HCT116 (cell line): ENCODE data around the gene SH3BGRL3. TPM values are rescaled to one million over a fixed set of nuclear protein-coding genes. Genes with fewer than 3 reads are reported as not detected.

Experiments
- ATAC-seq: fragments of 200-7000 bp; cut with Tn5 transposase; 2 replicates; pipeline ENCODE4 v1.9.1; 2020; ENCODE audit warnings: mild to moderate bottlenecking, moderate library complexity
- BruUV-seq: library from RNA; stranded (reverse); fragments of 400-500 nt; replicated peaks from 2 replicates; lab custom pipeline; 2021; lab: Mats Ljungman, UMichigan
- CTCF ChIA-PET: fragments of 300-600 bp; sonication (Branson Sonifier 250); formaldehyde crosslinking; loops from one replicate; lab custom pipeline; 2021; ENCODE audit warnings: antibody characterized with exemption; lab: Charles Lee
- POLR2A ChIA-PET: fragments of 300-600, 350-600 bp; sonication (Branson Sonifier 250); formaldehyde crosslinking; loops from one replicate; lab custom pipeline; 2021; ENCODE audit warnings: antibody characterized with exemption; lab: Charles Lee
- RAD21 ChIA-PET, 2 experiments: fragments of 300-600 bp; sonication (Branson Sonifier 250); formaldehyde crosslinking; loops; one replicate each; lab custom pipeline; 2023; ENCODE audit warnings: low total read pairs in 2 of 2; ENCODE audit not compliant: uncharacterized antibody in 2 of 2, unreplicated experiment in 2 of 2, low non-redundant PET in 1 of 2; lab: Charles Lee
- DNase-seq: peaks from one replicate; pipeline ENCODE4 v3.0.0-alpha.2; 2010; ENCODE audit warnings: low read depth, low spot score
- H2AFZ ChIP-seq: fragments of 200-600 bp; shearing (Covaris generic), sonication (generic); 2 replicates; pipeline ENCODE4 v1.6.1; 2017; ENCODE audit warnings: low read depth, mixed run types, mixed read lengths, antibody characterized with exemption, low read length; ENCODE audit not compliant: poor library complexity, severe bottlenecking
- H3K27ac ChIP-seq: 2 replicates; pipeline ENCODE4 v1.5.1; 2012; ENCODE audit warnings: low read depth, low read length
- H3K27me3 ChIP-seq: fragments of 200-600 bp; sonication (generic); 2 replicates; pipeline ENCODE4 v1.6.1; 2016; ENCODE audit warnings: mixed run types, low read length, mixed read lengths; ENCODE audit not compliant: insufficient read depth
- H3K36me3 ChIP-seq, 2 experiments: fragments of 200-500 bp in 1 of 2; fragments of 200-600 bp in 1 of 2; sonication (Bioruptor generic) in 1 of 2; sonication (generic) in 1 of 2; 2 replicates each; pipeline versions ENCODE4 v1.5.1 to v1.6.1; 2014 to 2016; ENCODE audit warnings: low read length in 2 of 2, inconsistent platforms in 1 of 2, mixed read lengths in 1 of 2, mixed run types in 1 of 2; ENCODE audit not compliant: insufficient read depth in 2 of 2, control insufficient read depth in 1 of 2
- H3K4me1 ChIP-seq, 2 experiments: fragments of 200-600 bp in 1 of 2; sonication (generic) in 1 of 2; 2 replicates each; pipeline versions ENCODE4 v1.5.1 to v1.6.1; 2012 to 2017; ENCODE audit warnings: low read length in 2 of 2, inconsistent platforms in 1 of 2, mild to moderate bottlenecking in 1 of 2, mixed read lengths in 1 of 2, mixed run types in 1 of 2, moderate library complexity in 1 of 2; ENCODE audit not compliant: insufficient read depth in 2 of 2, control insufficient read depth in 1 of 2
- H3K4me2 ChIP-seq: fragments of 200-600 bp; sonication (generic); 2 replicates; pipeline ENCODE4 v1.6.1; 2017; ENCODE audit warnings: mixed run types, low read length, mixed read lengths
- H3K4me3 ChIP-seq, 2 experiments: fragments of 200-600 bp in 1 of 2; sonication (generic) in 1 of 2; replicated peaks in 1 of 2; 2 replicates each; pipeline ENCODE4 v1.5.1; 2011 to 2016; ENCODE audit warnings: low read length in 2 of 2, control low read depth in 1 of 2, low read depth in 1 of 2, mild to moderate bottlenecking in 1 of 2, mixed read lengths in 1 of 2, mixed run types in 1 of 2
- H3K79me2 ChIP-seq: fragments of 200-600 bp; sonication (generic); 2 replicates; pipeline ENCODE4 v1.6.1; 2017; ENCODE audit warnings: mild to moderate bottlenecking, mixed run types, low read length, moderate library complexity, mixed read lengths; ENCODE audit not compliant: insufficient read depth
- H3K9ac ChIP-seq: fragments of 200-600 bp; sonication (generic); 2 replicates; pipeline ENCODE4 v1.6.1; 2016; ENCODE audit warnings: low read length, mixed read lengths
- H3K9me2 ChIP-seq: fragments of 200-600 bp; sonication (generic), shearing (Covaris generic); 2 replicates; pipeline ENCODE4 v1.6.1; 2017; ENCODE audit warnings: mixed run types, mild to moderate bottlenecking, moderate library complexity; ENCODE audit not compliant: insufficient read depth
- H3K9me3 ChIP-seq, 2 experiments: fragments of 200-500 bp in 1 of 2; fragments of 200-600 bp in 1 of 2; sonication (Bioruptor generic) in 1 of 2; sonication (generic) in 1 of 2; 2 replicates each; pipeline ENCODE4 v1.6.1; 2014 to 2017; ENCODE audit warnings: low read length in 2 of 2, mixed read lengths in 2 of 2, inconsistent platforms in 1 of 2, low read depth in 1 of 2, mild to moderate bottlenecking in 1 of 2, mixed run types in 1 of 2, moderate library complexity in 1 of 2; ENCODE audit not compliant: control insufficient read depth in 1 of 2, insufficient read depth in 1 of 2
- H4K20me1 ChIP-seq: fragments of 200-600 bp; sonication (generic), shearing (Covaris generic); 2 replicates; pipeline ENCODE4 v1.6.1; 2017; ENCODE audit warnings: mixed run types, mild to moderate bottlenecking, moderate library complexity; ENCODE audit not compliant: insufficient read depth
- CBX3 ChIP-seq: IDR thresholded peaks from 2 replicates; pipeline ENCODE4 v1.6.1; 2012; ENCODE audit warnings: low read depth
- CEBPB ChIP-seq: IDR thresholded peaks from 2 replicates; pipeline ENCODE4 v1.6.1; 2012; ENCODE audit warnings: low read depth
- EGR1 ChIP-seq: IDR thresholded peaks from 2 replicates; pipeline ENCODE4 v1.6.1; 2012; ENCODE audit warnings: low read depth
- EZH2phosphoT487 ChIP-seq: fragments of 200-600 bp; IDR thresholded peaks from 2 replicates; pipeline ENCODE4 v1.6.1; 2018; ENCODE audit warnings: antibody characterized with exemption, borderline replicate concordance
- POLR2A ChIP-seq: IDR thresholded peaks from 2 replicates; pipeline ENCODE4 v1.7.0; 2011; ENCODE audit warnings: borderline replicate concordance; ENCODE audit not compliant: insufficient read depth, insufficient read length; ENCODE audit errors: extremely low read depth
- REST ChIP-seq: IDR thresholded peaks from 2 replicates; pipeline ENCODE4 v1.6.1; 2012; ENCODE audit warnings: low read depth
- SIN3A ChIP-seq: IDR thresholded peaks from 2 replicates; pipeline ENCODE4 v1.6.1; 2012; ENCODE audit warnings: low read depth
- SRF ChIP-seq: IDR thresholded peaks from 2 replicates; pipeline ENCODE4 v1.6.1; 2012; ENCODE audit warnings: low read depth
- TCF7L2 ChIP-seq: IDR thresholded peaks from 2 replicates; pipeline ENCODE4 v1.7.0; 2011; ENCODE audit warnings: borderline replicate concordance, inconsistent platforms; ENCODE audit not compliant: insufficient read depth, insufficient read length; ENCODE audit errors: extremely low read depth
- YY1 ChIP-seq: IDR thresholded peaks from 2 replicates; pipeline ENCODE4 v1.6.1; 2011; ENCODE audit warnings: low read length, low read depth, moderate library complexity, mild to moderate bottlenecking; ENCODE audit not compliant: insufficient replicate concordance; ENCODE audit errors: extremely low read depth
- ZNF274 ChIP-seq: fragments of 200-500 bp; sonication (Bioruptor generic); IDR thresholded peaks from 2 replicates; pipeline ENCODE4 v1.6.1; 2014; ENCODE audit warnings: mild to moderate bottlenecking, low read depth, low read length, inconsistent platforms
- intact Hi-C: fragments of 100-400 bp; cut with micrococcal nuclease; formaldehyde crosslinking; loops from 2 replicates; pipeline ENCODE4 v1.10.0; 2022
- total RNA-seq: library from RNA; stranded (reverse); gene quantifications from one replicate; pipeline ENCODE4 v1.2.1, GENCODE V29; 2021; ENCODE audit not compliant: unreplicated experiment
- TF ChIP-seq, protein P1 (sequence below): IDR thresholded peaks from 2 replicates; pipeline ENCODE4 v1.6.1; 2012

The SH3BGRL3 gene
- total RNA-seq, 1 experiment from 2014 or later = 112 TPM

DNA sequence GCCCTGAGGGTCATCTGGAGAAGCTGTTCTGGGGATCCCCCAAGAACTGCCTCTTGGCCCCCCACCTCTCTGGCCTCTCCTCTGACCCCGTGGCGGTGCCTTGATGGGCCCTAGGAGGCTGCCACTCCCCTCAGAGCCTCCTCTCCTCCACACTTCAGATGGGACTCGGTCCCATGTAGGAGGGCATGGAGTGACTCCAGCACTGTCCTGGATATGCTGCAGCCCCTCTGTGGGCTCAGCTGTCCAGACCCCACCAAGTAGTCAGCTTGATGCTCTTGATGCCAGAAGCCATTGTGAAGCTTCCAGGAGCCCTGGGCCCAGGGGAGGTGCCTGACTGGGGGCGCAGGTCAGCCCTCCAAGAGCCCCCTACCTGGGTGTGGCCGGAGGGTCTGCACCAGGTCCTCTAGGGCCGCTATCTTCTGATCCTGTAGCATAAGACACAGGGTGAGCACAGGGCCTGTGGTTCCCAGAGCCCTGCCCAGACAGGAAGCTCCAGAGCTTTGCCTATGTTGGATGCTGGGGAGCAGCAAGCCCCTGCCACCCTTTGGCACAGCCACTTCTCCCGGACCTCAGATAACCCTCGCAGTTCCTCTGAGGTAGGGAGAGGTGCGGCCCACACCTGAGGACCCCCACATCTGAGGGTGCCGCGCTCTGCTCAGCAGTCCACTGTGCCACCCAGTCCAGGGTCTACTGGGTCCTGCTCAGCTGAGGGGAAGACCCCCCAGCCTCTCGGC, 17.3 kb downstream of the SH3BGRL3 start:
- Histone ChIP-seq H3K79me2 (no peaks in the 10 kb centered on the region), H3K4me1 (0 out of 4 replicates have a peak, but pooled peaks cover 0 to 4% of the 10 kb centered on the region in 2 experiments), H3K4me2 (no peak overlapping the region), H4K20me1 (no peaks in the 10 kb centered on the region), H3K9me2 (no peaks in the 10 kb centered on the region), H3K27ac (no peak overlapping the region), H3K27me3 (no peaks in the 10 kb centered on the region), H3K36me3 (0 out of 4 replicates have a peak, but pooled peaks cover 0 to 3% of the 10 kb centered on the region in 2 experiments), H2AFZ (no peak overlapping the region), H3K4me3 (no peak overlapping the region), H3K9me3 (no peaks in the 10 kb centered on the region), H3K9ac (no peak overlapping the region)
- no TSS peak for BruUV-seq
- no peak for ATAC-seq
- RAD21 ChIA-PET = no interaction called here
- CTCF ChIA-PET = interaction anchor here (2.5 kb wide), 1 partner anchor 12 kb away, joined by 8 read pairs; no protein-coding TSS in a partner anchor
- DNase-seq = no peak
- no peak for TF ChIP-seq YY1
- POLR2A ChIA-PET = no interaction called here
- intact Hi-C loops = no loop called here

DNA sequence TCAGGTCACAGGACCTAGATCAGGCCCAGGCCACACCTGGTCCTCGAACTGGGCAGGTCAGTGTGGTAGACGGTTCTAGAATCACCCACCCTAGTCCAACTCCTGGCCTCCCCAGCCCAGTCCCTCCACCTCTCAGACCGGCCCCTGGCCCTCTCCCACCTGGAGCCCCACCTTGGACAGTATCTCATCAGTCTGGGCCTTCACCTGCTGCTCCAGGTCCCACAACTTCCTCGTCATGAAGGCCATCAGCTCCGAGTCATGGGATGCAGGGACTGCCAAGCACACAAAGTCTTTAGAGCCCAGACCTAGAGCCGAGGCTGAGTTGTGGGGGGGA, 17.9 kb downstream of the SH3BGRL3 start:
- H3K4me2 ChIP-seq = no peak overlapping the region
- CTCF ChIA-PET = interaction anchor here (2.5 kb wide), 1 partner anchor 12 kb away, joined by 8 read pairs; no protein-coding TSS in a partner anchor
- no peak for ATAC-seq

More for the DNA sequence above, 17.9 kb downstream of the SH3BGRL3 start:
- no peaks in the 10 kb centered on the region for H3K27me3 ChIP-seq
- no TSS peak for BruUV-seq
- no peaks in the 10 kb centered on the region for H3K9me2 ChIP-seq
- 0 out of 4 replicates have a peak, but pooled peaks cover 0 to 3% of the 10 kb centered on the region in 2 experiments for H3K36me3 ChIP-seq
- H3K9ac ChIP-seq = no peak overlapping the region
- intact Hi-C loops = no loop called here
- no peaks in the 10 kb centered on the region for H3K79me2 ChIP-seq
- no peak overlapping the region for H3K27ac ChIP-seq
- TF ChIP-seq EGR1 (no peak), CEBPB (no peak), REST (no peak), SRF (no peak), ZNF274 (no peak), TCF7L2 (no peak), SIN3A (no peak), POLR2A (no peak), CBX3 (no peak), EZH2phosphoT487 (no peak)
- TF ChIP-seq, protein P1, sequence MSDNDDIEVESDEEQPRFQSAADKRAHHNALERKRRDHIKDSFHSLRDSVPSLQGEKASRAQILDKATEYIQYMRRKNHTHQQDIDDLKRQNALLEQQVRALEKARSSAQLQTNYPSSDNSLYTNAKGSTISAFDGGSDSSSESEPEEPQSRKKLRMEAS = no peak
- H3K9me3 ChIP-seq = no peaks in the 10 kb centered on the region
- RAD21 ChIA-PET = no interaction called here
- H3K4me3 ChIP-seq = no peak overlapping the region
- DNase-seq = no peak
- H4K20me1 ChIP-seq = no peaks in the 10 kb centered on the region
- POLR2A ChIA-PET = no interaction called here
- H3K4me1 ChIP-seq = peaks cover under 1 to 8% of the 10 kb centered on the region in 2 experiments; a peak in 2 of 4 replicates
- H2AFZ ChIP-seq = no peak overlapping the region
